GM19035 (cell line): ENCODE data around the gene RPS2.
"Not testable (repeated sequence)": the region's sequence is repeated elsewhere in the genome, so short reads cannot be mapped to it uniquely, and the experiment has no call there.

Experiments used
- ATAC-seq: cut with Tn5 transposase; IDR thresholded peaks from one replicate; pipeline ENCODE4 v1.9.1; 2021; ENCODE audit not compliant: unreplicated experiment

Gene RPS2

DNA sequence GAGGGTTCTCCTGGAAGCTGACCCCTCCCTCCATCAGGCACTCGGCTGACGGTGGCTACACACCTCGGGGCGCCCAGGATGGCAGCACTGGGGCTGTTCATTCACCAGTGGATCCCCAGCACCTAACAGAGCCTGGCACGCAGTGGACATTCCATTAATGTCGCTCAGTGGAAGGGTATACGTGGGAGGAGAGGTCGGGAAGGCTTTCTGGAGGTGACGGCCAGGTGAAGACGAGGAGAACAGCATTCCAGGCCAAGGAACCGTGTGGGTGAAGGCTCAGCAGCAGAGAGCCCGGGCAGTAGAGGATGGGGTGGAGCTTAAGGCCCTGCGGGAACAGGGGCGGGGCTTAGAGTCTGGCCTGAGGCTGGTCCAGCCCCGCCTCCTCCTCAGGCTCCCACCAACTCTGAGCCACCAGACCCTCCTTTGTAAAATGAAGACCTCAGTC is 43.9 kb downstream of the RPS2 start:
- ATAC-seq, result no peak

DNA sequence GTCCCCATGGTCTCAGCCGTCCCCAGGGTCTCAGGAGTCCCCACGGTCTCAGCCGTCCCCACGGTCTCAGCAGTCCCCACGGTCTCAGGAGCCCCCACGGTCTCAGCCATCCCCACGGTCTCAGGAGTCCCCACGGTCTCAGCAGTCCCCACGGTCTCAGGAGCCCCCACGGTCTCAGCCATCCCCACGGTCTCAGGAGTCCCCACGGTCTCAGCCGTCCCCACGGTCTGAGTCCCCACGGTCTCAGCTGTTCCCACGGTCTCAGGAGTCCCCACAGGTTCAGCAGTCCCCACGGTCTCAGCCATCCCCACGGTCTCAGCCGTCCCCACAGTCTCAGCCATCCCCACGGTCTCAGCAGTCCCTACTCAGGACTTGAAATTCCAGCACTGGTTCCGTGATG is 44.5 kb downstream of the RPS2 start:
- ATAC-seq, result not testable (repeated sequence)

DNA sequence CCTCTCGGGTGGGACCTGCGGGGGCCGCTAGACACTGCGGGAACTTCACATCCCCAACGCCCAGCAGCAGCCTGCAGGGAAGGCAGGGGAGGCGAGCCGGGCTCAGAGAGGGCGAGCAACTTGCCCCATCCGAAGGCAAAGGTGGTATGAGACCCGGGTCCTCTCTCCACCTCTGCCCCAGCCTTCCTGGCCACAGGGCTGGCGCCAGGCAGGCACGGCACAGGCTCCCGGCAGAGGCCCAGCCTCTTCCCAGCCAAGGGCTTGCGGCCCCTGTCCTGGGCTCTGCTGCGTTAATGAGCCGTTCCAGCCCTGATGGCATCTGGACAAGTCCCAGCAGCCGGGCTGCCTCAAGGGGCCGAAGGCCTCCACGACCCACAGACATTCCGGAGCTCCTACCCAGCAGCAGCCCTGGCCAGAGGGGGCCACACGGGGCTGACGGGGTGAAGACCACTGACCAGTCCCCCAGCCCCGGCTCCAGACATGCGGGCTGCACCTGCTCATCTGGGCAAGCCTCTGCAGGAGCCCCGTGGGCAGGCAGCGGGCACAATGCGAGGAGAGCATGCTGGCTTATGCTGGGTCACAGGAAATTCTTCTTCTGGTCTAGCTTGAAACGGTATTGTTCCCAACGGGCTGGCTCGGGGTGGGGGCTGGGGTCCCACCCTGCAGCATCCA is 45.2 kb downstream of the RPS2 start:
- ATAC-seq, result no peak

DNA sequence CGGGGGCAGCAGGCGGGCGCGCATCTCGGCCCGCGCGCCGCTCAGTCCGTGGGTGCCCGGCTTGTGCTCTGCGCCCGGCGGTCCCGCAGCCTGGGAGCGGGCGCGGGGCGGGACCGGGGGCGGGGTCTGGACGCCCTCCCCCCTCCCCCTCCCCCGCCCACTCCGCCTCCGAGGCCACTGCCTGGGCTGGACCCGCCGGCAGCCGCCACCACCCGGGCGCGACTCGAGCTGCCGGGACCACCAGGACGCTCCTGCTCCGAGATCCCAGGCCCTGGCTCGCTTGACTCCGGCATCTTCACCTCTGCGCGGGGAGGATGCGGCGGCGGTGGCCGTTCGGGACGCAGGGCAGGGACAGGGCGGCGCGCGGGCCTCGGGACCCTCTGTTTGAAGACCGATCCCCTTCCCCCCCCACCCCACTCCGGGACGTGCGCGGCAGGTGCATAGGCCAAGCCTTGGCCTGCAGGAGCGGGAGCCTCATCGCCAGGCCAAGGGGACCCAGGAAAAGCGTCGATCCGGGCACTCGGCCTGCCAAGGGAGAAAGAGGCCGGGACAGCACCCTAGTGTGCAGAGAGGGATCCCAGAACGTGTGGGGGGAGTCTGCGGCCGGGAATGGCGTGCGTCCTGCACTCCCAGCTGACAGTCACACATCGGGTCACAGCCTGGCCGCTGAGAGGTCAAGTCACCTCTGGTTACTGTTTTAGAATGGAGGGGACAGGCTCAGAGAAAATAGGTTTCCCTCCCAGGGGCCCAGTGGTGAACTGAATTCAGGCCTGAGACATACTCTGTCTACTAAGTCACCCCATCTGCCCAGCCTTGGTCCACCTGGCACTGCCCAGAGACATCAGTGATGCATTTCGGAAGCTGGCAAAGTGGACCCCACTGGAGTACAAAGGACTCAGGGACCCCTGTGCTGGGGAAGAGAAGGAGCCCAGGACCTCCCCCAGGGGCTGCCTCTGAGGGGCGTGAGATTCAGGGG is 46.0 kb downstream of the RPS2 start, which contains the start of gene HS3ST6:
Gene HS3ST6, minus strand, starts transcription at position 65 of the 976 bp plus-strand sequence. CDS start 92 bp downstream, outside the sequence.
- ATAC-seq, result no peak

DNA sequence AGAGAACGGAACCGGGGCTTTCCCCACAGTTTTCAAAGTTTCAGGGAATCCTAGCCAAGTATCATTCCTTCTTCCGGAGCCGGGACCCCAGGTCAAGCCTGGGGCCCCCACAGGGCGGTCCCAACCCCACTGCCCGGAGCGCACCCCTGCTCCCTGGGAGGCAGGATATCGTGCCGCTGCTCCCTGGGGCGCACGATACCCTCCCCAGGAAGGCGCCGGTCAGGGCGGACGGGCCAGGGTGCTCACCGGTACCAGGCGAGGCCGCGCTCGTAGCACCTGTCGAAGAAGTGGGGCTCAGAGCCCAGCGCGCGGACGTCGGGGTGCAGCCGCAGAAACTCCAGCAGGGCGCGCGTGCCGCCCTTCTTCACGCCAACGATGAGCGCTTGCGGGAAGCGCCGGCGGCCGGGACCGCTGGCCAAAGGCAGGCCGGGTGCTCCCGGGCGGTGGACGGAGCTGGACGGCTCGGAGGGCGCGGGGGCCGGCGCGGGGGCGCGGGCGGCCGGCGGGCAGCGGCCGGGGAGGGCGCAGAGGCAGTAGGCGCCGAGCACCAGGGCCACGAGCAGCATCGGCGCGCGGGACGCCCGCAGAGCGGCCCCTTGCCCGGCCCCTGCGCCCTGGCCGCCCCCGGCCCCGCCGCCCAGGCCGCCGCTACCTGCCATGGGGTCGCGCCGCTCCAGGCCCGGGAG is 46.8 kb downstream of the RPS2 start:
- ATAC-seq, result no peak

DNA sequence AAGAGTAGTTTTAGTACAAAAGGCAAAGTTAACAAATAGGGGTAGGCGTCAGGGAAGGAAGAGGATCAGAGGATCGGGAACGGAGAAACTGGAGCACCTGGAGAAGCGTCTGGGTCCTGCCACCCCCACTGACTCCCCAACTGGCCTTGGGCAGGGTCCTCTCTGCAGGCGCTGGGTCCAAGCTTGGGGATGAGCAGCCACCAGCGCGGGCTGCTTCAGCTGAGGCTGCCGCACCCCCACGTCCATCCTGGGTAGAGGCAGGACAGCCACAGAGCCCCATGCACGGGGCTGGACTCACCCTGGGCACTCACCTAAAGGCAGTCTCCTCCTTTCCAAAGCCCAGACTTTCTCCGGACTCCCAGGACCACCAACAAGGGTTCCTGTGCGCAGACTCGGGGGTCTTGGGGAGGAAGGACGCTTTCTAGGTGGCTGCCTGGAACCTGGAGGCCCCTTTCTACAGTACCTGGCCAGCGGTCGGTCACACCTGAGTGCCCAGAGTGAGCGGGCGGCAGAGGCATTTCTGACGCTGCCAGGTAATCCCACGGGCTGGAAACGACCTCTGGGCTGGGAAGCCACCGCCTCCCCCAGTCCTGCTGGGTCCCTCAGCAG is 47.5 kb downstream of the RPS2 start:
- ATAC-seq, result no peak

DNA sequence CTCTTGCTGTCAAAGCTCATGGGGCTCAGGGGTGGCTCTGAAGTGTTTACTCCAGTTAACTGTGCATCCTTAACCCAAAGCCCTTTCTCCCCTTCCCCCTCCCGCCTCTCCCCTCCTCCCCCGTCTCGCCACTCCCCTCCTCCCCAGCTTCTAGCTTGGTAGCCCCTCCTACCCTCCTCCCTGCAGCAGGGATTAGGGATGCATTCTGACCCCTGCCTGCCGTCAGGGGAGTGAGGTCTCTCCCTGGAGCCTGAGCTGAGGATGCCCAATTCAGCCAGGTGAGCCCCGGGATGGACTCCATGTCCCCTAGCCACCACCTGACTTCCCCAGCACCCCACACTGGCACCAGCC is 48.0 kb downstream of the RPS2 start:
- no peak for ATAC-seq

DNA sequence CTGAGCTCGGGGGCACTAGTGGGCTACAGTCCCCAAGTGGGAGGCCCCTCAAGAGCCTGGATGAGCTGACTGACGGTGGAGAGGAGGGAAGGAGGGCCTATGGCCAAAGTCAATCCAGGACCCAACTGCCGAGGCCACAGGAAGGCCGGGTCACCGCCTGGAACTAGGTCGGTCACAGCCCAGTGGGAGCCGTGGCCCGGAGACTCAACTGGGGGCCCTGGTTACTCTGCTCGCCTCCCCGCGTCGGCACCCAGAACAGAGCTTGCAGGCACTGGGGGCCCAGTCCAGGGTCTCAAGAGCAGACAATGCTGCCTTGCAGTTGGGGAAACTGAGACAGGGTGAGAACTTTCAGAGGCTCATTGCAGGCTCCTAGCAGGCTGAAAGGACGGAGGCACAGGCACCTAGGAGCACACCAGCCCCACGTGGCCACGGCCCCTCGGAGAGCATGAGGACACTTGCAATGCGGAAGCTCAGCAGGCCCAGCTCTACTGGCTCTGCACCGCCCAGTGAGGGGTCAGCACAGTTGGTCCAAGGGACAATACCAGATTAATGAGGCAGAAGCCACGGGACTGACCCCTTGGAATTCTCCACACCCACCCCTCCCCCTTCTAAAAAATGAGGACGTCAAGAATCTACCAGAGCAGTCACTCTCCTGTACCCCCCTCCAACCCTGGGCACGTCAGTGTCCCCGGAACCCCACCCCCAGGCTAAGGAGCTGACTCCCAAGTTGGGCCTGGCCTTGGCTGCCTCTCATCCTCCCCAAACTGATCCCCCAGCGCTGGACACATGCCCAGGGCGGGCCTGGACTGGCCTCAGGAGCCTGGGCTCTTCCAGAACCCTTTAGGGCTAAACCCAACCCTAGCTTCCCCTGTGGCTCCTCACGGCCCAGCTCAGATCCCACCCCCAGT is 48.6 kb downstream of the RPS2 start:
- no peak for ATAC-seq

DNA sequence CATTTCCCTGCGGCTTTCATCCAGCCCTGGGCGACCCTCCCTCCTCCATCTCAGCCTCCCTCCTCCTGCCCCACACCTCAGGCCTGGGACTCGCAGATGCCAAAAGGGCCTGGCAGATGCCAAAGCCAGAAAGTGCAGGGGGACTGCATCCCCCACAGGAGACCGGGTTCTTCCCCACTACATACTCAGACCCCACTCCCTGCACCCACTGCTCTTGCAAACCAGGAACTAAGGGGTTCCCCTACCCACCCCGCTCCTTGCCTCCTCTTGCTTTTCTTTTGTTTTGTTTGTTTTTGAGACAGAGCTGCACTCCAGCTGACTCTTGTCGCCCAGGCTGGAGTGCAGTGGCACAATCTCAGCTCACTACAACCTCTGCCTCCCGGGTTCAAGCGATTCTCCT is 49.6 kb downstream of the RPS2 start:
- no peak for ATAC-seq

DNA sequence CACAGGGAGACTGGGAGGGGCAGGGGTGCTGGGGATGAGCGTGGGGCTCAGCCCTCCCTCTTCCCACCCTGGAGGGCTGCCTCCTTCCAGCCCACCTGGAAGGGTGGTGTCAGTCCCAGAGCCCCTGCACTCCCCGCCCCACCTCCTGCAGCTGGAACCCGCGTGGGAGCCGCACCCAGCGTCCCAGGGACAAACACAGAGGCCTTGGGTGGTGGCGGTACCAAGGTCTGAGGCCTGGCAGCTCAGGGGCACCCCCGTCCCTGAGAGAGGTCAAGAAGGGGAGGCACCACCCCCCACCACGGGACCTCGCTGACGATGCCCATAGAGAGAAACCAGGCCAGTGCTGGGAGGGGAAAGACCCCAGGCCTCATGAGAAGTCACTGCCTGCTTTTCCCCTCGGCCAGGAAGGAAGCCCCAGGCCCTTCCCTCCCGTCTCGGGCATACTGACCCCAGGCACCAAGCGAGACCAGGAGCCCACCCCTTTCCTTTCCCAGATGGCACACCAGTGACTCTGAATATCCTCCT is 50.5 kb downstream of the RPS2 start:
- ATAC-seq, result no peak

DNA sequence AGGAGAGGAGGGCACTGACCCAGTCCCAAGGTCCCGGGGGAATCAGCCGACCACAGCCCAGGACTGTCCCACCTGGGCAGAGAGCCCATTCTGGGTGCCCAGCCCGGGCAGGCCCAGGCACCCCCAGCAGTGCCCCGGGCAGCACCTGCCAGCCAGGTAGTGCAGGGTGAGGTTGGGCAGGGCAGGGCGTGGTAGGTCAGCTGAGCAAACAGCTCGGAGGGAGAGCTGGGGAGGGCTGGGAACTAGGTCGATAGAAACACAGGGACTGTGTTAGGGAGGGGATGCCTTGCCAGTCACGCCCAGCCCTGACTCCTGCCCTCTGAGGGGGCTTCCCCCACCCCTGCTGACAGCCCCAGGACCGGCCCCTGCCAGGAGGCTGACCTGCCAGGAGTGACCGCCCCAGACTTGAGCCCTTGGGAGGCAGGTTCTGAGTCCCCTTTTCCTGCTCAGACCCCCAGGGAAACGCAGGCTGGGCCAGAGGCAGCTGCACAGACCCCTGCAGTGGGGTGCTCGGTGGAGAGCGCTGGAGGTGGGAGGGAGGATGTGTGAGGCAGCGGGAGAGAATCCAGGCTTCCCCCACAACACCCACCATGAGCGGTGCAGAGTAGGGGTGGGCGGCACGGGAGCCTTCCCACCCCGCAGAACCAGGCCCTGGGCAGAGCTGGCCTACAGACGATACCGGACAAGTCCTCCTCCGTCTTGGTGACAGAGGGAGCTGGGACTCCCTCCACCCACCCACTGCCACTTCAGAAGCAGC is 51.1 kb downstream of the RPS2 start:
- ATAC-seq, result no peak

DNA sequence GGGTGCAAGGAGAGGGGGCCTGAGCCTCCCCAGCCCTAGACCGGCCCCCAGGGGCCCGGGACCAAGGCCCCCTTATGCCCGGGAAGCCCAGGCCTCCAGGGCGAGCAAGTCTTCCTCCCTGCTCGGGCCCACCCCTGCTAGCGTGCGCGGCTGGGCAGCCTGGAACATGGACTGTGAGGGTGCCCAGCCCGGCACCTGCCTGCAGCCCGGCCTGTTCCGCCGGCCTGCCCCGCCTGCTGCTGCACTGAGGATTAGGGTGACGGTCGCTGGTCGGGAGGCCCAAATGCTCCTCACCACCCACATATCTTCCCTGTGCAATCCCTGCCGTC is 52.4 kb downstream of the RPS2 start:
- ATAC-seq, result no peak
